H54 (cell line): ENCODE data around the gene AMT.

ENCODE experiments used
- DNase-seq: peaks from one replicate; pipeline ENCODE4 v3.0.0; 2011; ENCODE audit warnings: low spot score, mixed read lengths; ENCODE audit not compliant: insufficient read length
- FAIRE-seq: peaks from 3 replicates; lab custom pipeline; 2011; peaks lifted over from hg19 to GRCh38; lab: Jason Lieb, UNC
- POLR2A ChIP-seq: IDR thresholded peaks from 2 replicates; pipeline ENCODE4 v1.6.1; 2011; ENCODE audit warnings: low read depth, mild to moderate bottlenecking, low read length

AMT gene

GRCh38 chr3:49454898-49455681 lies 32.8 kb upstream of the AMT start:
- DNase-seq (no peak), FAIRE-seq (no peak)
- no peak for TF ChIP-seq POLR2A

GRCh38 chr3:49454458-49454857 lies 32.2 kb upstream of the AMT start:
- no peak for FAIRE-seq
- no peak for TF ChIP-seq POLR2A
- no peak for DNase-seq

GRCh38 chr3:49453621-49454020 lies 31.3 kb upstream of the AMT start:
- no peak for TF ChIP-seq POLR2A
- DNase-seq (no peak), FAIRE-seq (no peak)

- FAIRE-seq (no peak), DNase-seq (no peak)
- TF ChIP-seq POLR2A, result no peak
Observed at GRCh38 chr3:49445391-49445790, 23.1 kb upstream of the AMT start.

GRCh38 chr3:49434731-49435130 lies 12.5 kb upstream of the AMT start:
- TF ChIP-seq POLR2A, result no peak
- DNase-seq (no peak), FAIRE-seq (no peak)

- no peak for DNase-seq
- no peak for FAIRE-seq
- no peak for TF ChIP-seq POLR2A
Observed at GRCh38 chr3:49428752-49429080, 6.4 kb upstream of the AMT start.

GRCh38 chr3:49427586-49427985 lies 5.3 kb upstream of the AMT start:
- TF ChIP-seq POLR2A, result no peak
- FAIRE-seq (no peak), DNase-seq (no peak)

GRCh38 chr3:49424816-49425215 lies 2.5 kb upstream of the AMT start:
- DNase-seq, result no peak
- FAIRE-seq, result no peak
- no peak for TF ChIP-seq POLR2A

GRCh38 chr3:49421890-49422378 lies 339 bp downstream of the AMT start:
- FAIRE-seq, result no peak

GRCh38 chr3:49417516-49418120 lies 4.7 kb downstream of the AMT start:
- no peak for FAIRE-seq
- no peak for DNase-seq
- TF ChIP-seq POLR2A, result no peak

More at GRCh38 chr3:49421890-49422378, 339 bp downstream of the AMT start:
- no peak for DNase-seq
- TF ChIP-seq POLR2A, result no peak

- no peak for DNase-seq
- no peak for TF ChIP-seq POLR2A
- FAIRE-seq, result no peak
Observed at GRCh38 chr3:49416867-49417266, 5.4 kb downstream of the AMT start.

GRCh38 chr3:49415931-49416601 lies 6.2 kb downstream of the AMT start:
- TF ChIP-seq POLR2A, result no peak
- FAIRE-seq, result no peak
- no peak for DNase-seq

GRCh38 chr3:49414753-49415152 lies 7.5 kb downstream of the AMT start:
- TF ChIP-seq POLR2A, result no peak
- DNase-seq (no peak), FAIRE-seq (no peak)

- DNase-seq, result no peak
- FAIRE-seq, result no peak
- no peak for TF ChIP-seq POLR2A
Observed at GRCh38 chr3:49413338-49413734, 8.9 kb downstream of the AMT start.
